Transverse colon (tissue), 4 donors: ENCODE results near the gene GDE1. TPM values are rescaled to one million over a fixed set of nuclear protein-coding genes. Genes with fewer than 3 reads are reported as not detected.

Experiments used
- DNase-seq: peaks from one replicate; pipeline ENCODE4 v3.0.0-alpha.2; 2019
- H3K27ac ChIP-seq, 4 donors: fragments of 200-600 bp; sonication (generic); 2 replicates each; pipeline ENCODE4 v1.5.1; 2016 to 2018; ENCODE audit warnings: inconsistent platforms in 4 of 4
- H3K27me3 ChIP-seq: fragments of 200-600 bp; sonication (generic); 2 replicates; pipeline ENCODE4 v1.5.1; 2017; ENCODE audit warnings: inconsistent platforms
- H3K36me3 ChIP-seq, 4 donors: fragments of 200-600 bp; sonication (generic); 2 replicates each; pipeline ENCODE4 v1.5.1; 2017 to 2019; ENCODE audit warnings: inconsistent platforms in 4 of 4
- H3K4me1 ChIP-seq, 4 donors: fragments of 200-600 bp; sonication (generic); 2 replicates each; pipeline ENCODE4 v1.5.1; 2017 to 2020; ENCODE audit warnings: inconsistent platforms in 4 of 4
- H3K4me3 ChIP-seq, 4 donors: fragments of 200-600 bp; sonication (generic); 1 replicate in 1 of 4; 2 replicates in 3 of 4; pipeline versions ENCODE4 v1.5.1 to v1.6.1; 2017 to 2019; ENCODE audit warnings: inconsistent platforms in 4 of 4
- H3K9me3 ChIP-seq, 2 donors: fragments of 200-600 bp; sonication (generic); 2 replicates each; pipeline ENCODE4 v1.5.1; 2017 to 2019; ENCODE audit warnings: inconsistent platforms in 2 of 2
- EP300 ChIP-seq: sonication (generic); formaldehyde crosslinking; IDR thresholded peaks from one replicate; pipeline ENCODE4 v1.6.1; 2017; ENCODE audit warnings: antibody characterized with exemption, low read depth
- POLR2A ChIP-seq: fragments of 450-650 bp; IDR thresholded peaks from one replicate; pipeline ENCODE4 v1.6.1; 2016; ENCODE audit warnings: antibody characterized with exemption, mild to moderate bottlenecking, moderate library complexity
- POLR2AphosphoS5 ChIP-seq, 3 donors: sonication (generic); formaldehyde crosslinking; IDR thresholded peaks; one replicate each; pipeline ENCODE4 v1.6.1; 2016; ENCODE audit warnings: antibody characterized with exemption in 3 of 3
- WGBS, 2 donors: methylation state at CpG; one replicate each; pipeline ENCODE4 v1.1.5; 2018; ENCODE audit warnings: low coverage in 1 of 2; 5-methylcytosine and 5-hydroxymethylcytosine counted together
- in situ Hi-C, 4 donors: fragments of 200-750 bp; cut with MboI; loops; one replicate each; pipeline versions ENCODE4 v1.15.0 to v1.15.1; 2017; ENCODE audit warnings: low sequenced_read_pairs in 3 of 4, low pct_ligation_motif_present in 1 of 4, low pct_unique_long_range_greater_than_20kb in 1 of 4
- intact Hi-C: fragments of 100-400 bp; cut with DNase I; formaldehyde crosslinking; loops from one replicate; pipeline ENCODE4 v1.15.1; 2023; ENCODE audit warnings: low total_unique reads
- total RNA-seq, 4 donors: library from RNA; depleted of rRNA; stranded (reverse); fragments of >200 nt; gene quantifications; one replicate each; pipeline ENCODE4 v1.1.0, GENCODE V29; 2016
- TF ChIP-seq, protein P1 (sequence below), 5 experiments: fragments of 200-600 bp in 3 of 5; fragments of 450-650 bp in 2 of 5; sonication (generic) in 3 of 5; IDR thresholded peaks; 1 replicate in 2 of 5; 2 replicates in 3 of 5; pipeline ENCODE4 v1.5.1; 2016 to 2017; ENCODE audit warnings: antibody characterized with exemption in 5 of 5, inconsistent platforms in 3 of 5, mild to moderate bottlenecking in 2 of 5, moderate library complexity in 1 of 5

Gene GDE1
- total RNA-seq, 4 donors from 2014 or later, result 47.5 to 120 (median 96.8) TPM

DNA sequence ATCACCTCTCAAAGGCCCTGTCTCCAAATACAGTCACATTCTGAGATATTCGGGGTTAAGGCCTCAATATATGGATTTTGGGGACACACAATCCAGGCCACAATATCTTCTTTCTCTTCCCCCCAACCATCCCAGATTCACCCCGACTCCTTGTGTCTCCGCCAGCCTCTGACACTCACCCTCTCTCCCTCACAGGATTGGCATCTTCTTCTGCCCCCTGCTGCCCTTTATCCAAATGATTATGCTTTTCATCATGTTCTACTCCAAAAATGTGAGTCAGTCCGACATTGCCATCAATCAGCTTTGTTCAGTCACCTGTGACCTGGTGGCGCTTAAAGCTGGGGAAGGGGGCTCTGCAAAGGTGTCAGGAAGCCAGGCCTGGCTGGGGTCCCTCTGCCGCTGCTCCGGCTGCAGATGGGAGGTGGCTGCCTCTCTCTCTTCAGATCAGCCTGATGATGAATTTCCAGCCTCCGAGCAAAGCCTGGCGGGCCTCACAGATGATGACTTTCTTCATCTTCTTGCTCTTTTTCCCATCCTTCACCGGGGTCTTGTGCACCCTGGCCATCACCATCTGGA, 35.1 kb downstream of the GDE1 start:
- peaks cover 0 to 4% (median 0%) of the 10 kb centered on the region in 4 donors for H3K36me3 ChIP-seq
- DNase-seq, result no peak
- TF ChIP-seq POLR2A (no peak), EP300 (no peak), POLR2AphosphoS5 (IDR thresholded peaks at IDR 0.05) (no peak)
- TF ChIP-seq, protein P1, sequence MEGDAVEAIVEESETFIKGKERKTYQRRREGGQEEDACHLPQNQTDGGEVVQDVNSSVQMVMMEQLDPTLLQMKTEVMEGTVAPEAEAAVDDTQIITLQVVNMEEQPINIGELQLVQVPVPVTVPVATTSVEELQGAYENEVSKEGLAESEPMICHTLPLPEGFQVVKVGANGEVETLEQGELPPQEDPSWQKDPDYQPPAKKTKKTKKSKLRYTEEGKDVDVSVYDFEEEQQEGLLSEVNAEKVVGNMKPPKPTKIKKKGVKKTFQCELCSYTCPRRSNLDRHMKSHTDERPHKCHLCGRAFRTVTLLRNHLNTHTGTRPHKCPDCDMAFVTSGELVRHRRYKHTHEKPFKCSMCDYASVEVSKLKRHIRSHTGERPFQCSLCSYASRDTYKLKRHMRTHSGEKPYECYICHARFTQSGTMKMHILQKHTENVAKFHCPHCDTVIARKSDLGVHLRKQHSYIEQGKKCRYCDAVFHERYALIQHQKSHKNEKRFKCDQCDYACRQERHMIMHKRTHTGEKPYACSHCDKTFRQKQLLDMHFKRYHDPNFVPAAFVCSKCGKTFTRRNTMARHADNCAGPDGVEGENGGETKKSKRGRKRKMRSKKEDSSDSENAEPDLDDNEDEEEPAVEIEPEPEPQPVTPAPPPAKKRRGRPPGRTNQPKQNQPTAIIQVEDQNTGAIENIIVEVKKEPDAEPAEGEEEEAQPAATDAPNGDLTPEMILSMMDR (IDR thresholded peaks at IDR 0.05), result no peak
- peaks cover 0 to 21% (median 12%) of the 10 kb centered on the region in 4 donors for H3K4me1 ChIP-seq
- peak overlapping the region; percentile 60 to 79 (median 74) for H3K27ac ChIP-seq
- intact Hi-C loops (no loop called here), in situ Hi-C loops (loop anchor here in 1 of 4 donors (25.0 kb wide), 1 partner anchor 400 kb away; no protein-coding TSS in a partner anchor)
- 89 to 91% methylated on average over 3 to 10 of the region's 10 CpGs for WGBS, 2 donors
- no peak overlapping the region for H3K4me3 ChIP-seq
- no peaks in the 10 kb centered on the region for H3K9me3 ChIP-seq
- H3K27me3 ChIP-seq, result no peaks in the 10 kb centered on the region

DNA sequence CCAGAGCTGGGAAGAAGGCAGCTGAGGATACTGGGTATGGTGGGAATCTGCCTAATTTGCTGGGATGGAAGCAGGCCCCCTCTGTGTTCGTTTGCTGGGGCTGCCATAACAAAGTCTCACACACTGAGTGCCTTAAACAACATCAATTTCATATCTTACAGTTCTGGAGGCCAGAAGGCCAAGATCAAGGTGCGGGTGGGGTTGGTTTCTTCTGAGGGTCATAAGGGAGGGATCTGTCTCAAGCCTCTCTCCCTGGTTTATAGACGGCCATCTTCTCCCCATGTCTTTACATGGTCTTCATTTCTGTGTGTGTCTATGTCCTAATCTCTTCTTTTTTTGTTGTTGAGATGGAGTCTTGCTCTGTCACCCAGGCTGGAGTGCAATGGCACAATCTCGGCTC, 35.8 kb downstream of the GDE1 start:
- 76 to 85% methylated on average over 3 to 4 of the region's 4 CpGs for WGBS, 2 donors
- no peak for DNase-seq
- TF ChIP-seq, protein P1 (IDR thresholded peaks at IDR 0.05), result no peak
- TF ChIP-seq POLR2AphosphoS5 (IDR thresholded peaks at IDR 0.05) (no peak), EP300 (no peak), POLR2A (no peak)
- peaks cover 0 to 12% (median 0%) of the 10 kb centered on the region in 4 donors for H3K36me3 ChIP-seq
- in situ Hi-C loops (loop anchor here in 1 of 4 donors (25.0 kb wide), 1 partner anchor 399 kb away; no protein-coding TSS in a partner anchor), intact Hi-C loops (no loop called here)
- H3K27ac ChIP-seq, result no peak overlapping the region
- H3K27me3 ChIP-seq, result no peaks in the 10 kb centered on the region
- H3K4me1 ChIP-seq, result peaks cover 0 to 21% (median 12%) of the 10 kb centered on the region in 4 donors
- H3K4me3 ChIP-seq, result no peak overlapping the region
- H3K9me3 ChIP-seq, result no peaks in the 10 kb centered on the region

DNA sequence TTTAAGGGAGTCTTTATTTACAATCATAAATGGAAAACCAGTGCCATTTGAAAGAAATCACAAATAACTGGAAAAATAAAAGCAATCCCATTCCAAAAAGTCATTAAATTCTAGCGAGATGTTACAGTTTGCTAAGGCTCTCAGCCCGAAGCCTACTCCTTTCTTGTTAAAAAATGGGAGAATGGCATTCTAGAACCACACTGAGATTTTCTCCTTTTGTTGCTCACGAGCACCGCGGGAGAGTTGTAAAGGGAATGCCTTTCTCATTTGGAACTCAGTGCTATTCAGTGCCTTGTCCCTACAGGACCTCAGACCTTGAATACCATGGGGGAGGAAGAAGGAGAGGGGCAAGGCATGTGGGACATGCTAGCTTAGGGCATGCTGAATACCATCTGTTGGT, 36.3 kb downstream of the GDE1 start:
- Histone ChIP-seq H3K9me3 (no peaks in the 10 kb centered on the region), H3K36me3 (peaks cover 0 to 12% (median 0%) of the 10 kb centered on the region in 4 donors), H3K27me3 (no peaks in the 10 kb centered on the region), H3K4me1 (peaks cover 0 to 21% (median 12%) of the 10 kb centered on the region in 4 donors), H3K4me3 (no peak overlapping the region), H3K27ac (no peak overlapping the region)
- DNase-seq, result no peak
- intact Hi-C loops, result no loop called here
- 93 to 95% methylated on average over 4 to 5 of the region's 5 CpGs for whole genome bisulfite sequencing, 2 donors
- in situ Hi-C loops, result loop anchor here in 1 of 4 donors (25.0 kb wide), 1 partner anchor 398 kb away; no protein-coding TSS in a partner anchor
- TF ChIP-seq, protein P1 (IDR thresholded peaks at IDR 0.05), result no peak
- TF ChIP-seq POLR2AphosphoS5 (IDR thresholded peaks at IDR 0.05), result no peak
- no peak for TF ChIP-seq POLR2A
- no peak for TF ChIP-seq EP300

DNA sequence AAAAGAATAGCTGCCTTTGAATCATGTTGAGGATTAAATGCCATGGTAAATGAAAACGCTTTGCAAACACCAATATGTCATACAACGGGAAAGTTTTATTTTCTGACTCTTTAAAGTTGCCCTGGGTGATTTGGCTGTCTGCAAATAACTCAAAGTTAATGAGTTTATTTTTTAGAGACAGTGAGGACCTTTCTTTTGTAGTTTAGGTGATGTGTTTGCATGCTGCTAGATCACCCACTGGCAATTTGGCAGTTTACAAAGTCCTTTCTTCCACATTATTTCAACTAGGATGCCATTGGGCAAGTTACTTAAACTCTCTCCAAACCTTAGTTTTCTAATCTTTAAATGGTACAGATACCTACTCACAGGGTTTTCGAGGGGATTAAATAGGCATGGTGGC, 37.8 kb downstream of the GDE1 start:
- Histone ChIP-seq H3K36me3 (peaks cover 0 to 12% (median 0%) of the 10 kb centered on the region in 4 donors), H3K4me1 (peaks cover 0 to 21% (median 12%) of the 10 kb centered on the region in 4 donors), H3K27ac (no peak overlapping the region), H3K9me3 (no peaks in the 10 kb centered on the region), H3K27me3 (no peaks in the 10 kb centered on the region), H3K4me3 (no peak overlapping the region)
- no peak for DNase-seq
- WGBS, 2 donors, result 78% methylated on average over 3 of the region's 3 CpGs; no CpG with 5 or more reads in 1 of the 2 donors
- intact Hi-C loops, result no loop called here
- in situ Hi-C loops, result loop anchor here in 1 of 4 donors (25.0 kb wide), 1 partner anchor 397 kb away; no protein-coding TSS in a partner anchor
- TF ChIP-seq POLR2A (no peak), EP300 (no peak), POLR2AphosphoS5 (IDR thresholded peaks at IDR 0.05) (no peak)
- TF ChIP-seq, protein P1 (IDR thresholded peaks at IDR 0.05), result no peak
